Nephron progenitor cell (in vitro differentiated cells): Measurements from ENCODE around the gene DCBLD1.

Source experiments
- DNase-seq: peaks from one replicate; pipeline ENCODE4 v3.0.0; 2021
- H3K27ac Mint-ChIP-seq: 2 replicates; pipeline ENCODE4 v1.8.0; 2021; ENCODE audit warnings: mild to moderate bottlenecking, moderate library complexity, mixed read lengths
- H3K27me3 Mint-ChIP-seq: 2 replicates; pipeline ENCODE4 v1.8.0; 2021; ENCODE audit warnings: mild to moderate bottlenecking, low read depth, mixed read lengths; ENCODE audit not compliant: poor library complexity
- H3K36me3 Mint-ChIP-seq: 2 replicates; pipeline ENCODE4 v1.8.0; 2021; ENCODE audit warnings: low read depth, mixed read lengths
- H3K4me1 Mint-ChIP-seq: 2 replicates; pipeline ENCODE4 v1.8.0; 2021; ENCODE audit warnings: mixed read lengths
- H3K4me3 Mint-ChIP-seq: 2 replicates; pipeline ENCODE4 v1.8.0; 2021; ENCODE audit warnings: mild to moderate bottlenecking, moderate library complexity, mixed read lengths
- H3K9me3 Mint-ChIP-seq: 2 replicates; pipeline ENCODE4 v1.8.0; 2021; ENCODE audit warnings: mild to moderate bottlenecking, moderate library complexity, mixed read lengths
- TF ChIP-seq, protein P1 (sequence below): fragments of 200-600 bp; sonication (generic); IDR thresholded peaks from 2 replicates; pipeline ENCODE4 v1.5.0; 2021; ENCODE audit warnings: antibody characterized with exemption

The DCBLD1 gene

DNA sequence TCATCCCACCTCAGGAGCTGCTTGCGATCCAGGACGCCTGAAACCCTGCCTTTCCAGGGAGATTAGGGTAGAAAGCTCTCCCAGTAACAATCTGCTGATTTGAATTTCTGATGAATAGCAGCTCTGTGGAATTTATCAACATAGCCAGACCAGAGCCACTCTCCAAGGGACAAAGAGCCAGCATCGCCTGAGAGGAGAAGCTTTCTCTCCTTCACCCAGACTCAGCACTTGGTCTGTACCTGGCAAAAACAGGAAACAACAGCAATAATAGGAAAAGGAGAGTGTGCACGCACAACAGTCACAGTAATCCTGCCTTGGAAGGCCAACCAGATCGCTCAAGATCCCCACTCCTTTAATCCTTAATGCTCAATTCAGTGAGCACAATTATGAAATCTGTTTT lies 34.5 kb upstream of the DCBLD1 start:
- peak overlapping the region; percentile 36 for H3K27ac Mint-ChIP-seq
- no peak for DNase-seq
- TF ChIP-seq, protein P1, sequence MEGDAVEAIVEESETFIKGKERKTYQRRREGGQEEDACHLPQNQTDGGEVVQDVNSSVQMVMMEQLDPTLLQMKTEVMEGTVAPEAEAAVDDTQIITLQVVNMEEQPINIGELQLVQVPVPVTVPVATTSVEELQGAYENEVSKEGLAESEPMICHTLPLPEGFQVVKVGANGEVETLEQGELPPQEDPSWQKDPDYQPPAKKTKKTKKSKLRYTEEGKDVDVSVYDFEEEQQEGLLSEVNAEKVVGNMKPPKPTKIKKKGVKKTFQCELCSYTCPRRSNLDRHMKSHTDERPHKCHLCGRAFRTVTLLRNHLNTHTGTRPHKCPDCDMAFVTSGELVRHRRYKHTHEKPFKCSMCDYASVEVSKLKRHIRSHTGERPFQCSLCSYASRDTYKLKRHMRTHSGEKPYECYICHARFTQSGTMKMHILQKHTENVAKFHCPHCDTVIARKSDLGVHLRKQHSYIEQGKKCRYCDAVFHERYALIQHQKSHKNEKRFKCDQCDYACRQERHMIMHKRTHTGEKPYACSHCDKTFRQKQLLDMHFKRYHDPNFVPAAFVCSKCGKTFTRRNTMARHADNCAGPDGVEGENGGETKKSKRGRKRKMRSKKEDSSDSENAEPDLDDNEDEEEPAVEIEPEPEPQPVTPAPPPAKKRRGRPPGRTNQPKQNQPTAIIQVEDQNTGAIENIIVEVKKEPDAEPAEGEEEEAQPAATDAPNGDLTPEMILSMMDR = no peak
- H3K4me1 Mint-ChIP-seq = no peaks in the 10 kb centered on the region
- no peaks in the 10 kb centered on the region for H3K9me3 Mint-ChIP-seq
- no peak overlapping the region for H3K4me3 Mint-ChIP-seq
- H3K27me3 Mint-ChIP-seq = peaks cover 13% of the 10 kb centered on the region
- H3K36me3 Mint-ChIP-seq = no peaks in the 10 kb centered on the region

DNA sequence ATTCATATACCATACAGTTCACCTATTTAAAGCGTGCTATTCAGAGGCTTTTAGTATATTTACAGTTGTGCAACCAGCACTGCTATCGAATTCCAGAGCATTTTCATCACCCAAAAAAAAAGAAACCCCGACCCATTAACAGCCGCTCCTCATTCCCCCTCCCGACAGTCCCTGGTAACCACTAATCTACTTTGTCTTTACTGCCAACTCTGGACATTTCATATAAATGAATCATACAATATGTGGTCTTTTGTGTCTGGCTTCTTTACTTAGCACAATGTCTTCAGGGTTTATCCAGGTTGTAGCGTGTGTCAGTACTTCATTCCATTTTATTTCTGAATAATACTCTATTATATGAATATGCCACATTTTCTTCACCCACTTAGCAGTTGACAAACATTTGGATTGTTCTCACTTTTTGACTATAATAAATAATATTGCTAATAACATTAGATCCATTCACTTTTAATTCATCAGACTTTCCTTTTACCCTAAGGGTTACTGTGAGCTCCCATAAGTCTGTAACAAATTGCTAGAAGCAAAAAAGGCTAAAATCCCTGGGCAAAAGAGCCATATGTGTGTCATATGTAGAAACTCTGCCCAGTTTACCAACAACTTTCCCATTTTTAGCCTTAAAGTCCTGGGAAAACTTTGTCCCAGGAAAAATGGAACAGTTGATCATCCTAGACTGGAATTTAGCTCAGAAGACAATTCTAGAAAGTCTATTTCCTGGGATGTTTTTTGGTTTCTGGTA lies 33.6 kb upstream of the DCBLD1 start:
- no peak for DNase-seq
- Mint-ChIP-seq H3K27ac (peak overlapping the region; percentile 74), H3K4me1 (no peaks in the 10 kb centered on the region), H3K9me3 (no peaks in the 10 kb centered on the region), H3K4me3 (no peak overlapping the region), H3K27me3 (peaks cover 13% of the 10 kb centered on the region), H3K36me3 (no peaks in the 10 kb centered on the region)
- TF ChIP-seq, protein P1 = no peak

DNA sequence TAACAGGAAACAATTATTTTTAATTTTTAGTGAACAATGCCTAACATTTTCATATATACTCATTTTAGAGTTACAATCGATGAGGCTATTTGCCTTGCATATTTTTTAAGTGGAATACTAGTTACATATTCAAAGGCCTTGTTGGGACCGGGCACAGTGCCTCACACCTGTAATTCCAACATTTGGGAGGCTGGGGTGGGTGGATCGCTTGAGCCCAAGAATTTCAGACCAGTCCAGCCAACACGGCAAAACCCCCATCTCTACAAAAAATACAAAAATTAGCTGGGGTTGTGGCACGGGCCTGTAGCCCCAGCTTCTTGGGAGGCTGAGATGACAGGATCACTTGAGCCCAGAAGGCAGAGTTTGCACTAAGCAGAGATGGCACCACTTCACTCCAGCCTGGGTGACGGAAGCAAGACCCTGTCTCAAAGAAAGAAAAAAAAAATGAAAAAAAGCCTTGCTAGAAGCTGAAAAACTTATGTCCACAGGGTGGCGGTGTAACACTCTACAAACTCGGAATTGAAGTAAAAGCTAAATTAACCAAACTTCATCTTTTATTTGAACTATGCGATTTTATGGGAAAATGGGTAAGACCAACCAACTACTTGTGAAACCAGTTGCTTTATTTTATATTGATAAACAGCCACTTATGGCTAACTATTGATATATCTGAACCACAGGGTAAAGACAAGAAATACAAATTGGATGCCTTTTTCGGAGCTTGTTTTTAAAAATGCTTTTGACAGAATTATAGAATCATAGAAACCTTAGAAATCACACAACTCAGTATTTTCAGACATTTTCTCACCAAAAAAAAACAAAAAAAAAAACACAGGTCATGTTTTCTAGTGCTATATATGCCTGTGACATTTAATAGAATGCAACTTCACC lies 32.7 kb upstream of the DCBLD1 start:
- Mint-ChIP-seq H3K9me3 (no peaks in the 10 kb centered on the region), H3K36me3 (no peaks in the 10 kb centered on the region), H3K27me3 (peaks cover 13% of the 10 kb centered on the region), H3K27ac (no peak overlapping the region), H3K4me1 (no peaks in the 10 kb centered on the region), H3K4me3 (no peak overlapping the region)
- TF ChIP-seq, protein P1 = peak; percentile 79
- DNase-seq = peak; percentile 61

DNA sequence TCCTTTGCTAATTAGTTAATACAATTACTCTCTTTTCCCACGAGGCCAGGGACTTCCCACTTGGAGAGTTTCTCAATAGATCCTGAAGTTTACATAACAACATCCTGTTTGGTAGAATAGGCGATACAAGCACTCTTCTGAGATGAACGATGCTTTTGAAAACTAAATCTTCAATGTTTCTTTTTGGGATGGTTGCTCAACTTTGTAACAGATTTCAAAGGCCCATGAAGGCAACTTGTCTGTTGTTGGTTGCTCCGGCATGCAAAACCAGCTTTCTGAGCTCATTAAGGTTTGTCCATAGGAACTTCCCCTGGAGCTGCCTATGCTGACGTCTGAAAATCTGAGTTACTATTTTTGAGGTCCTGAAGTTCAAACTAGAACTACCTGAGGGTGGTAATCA lies 30.8 kb upstream of the DCBLD1 start:
- peaks cover 7% of the 10 kb centered on the region for H3K27me3 Mint-ChIP-seq
- no peak overlapping the region for H3K4me3 Mint-ChIP-seq
- H3K4me1 Mint-ChIP-seq = no peaks in the 10 kb centered on the region
- TF ChIP-seq, protein P1 = no peak
- H3K27ac Mint-ChIP-seq = no peak overlapping the region
- H3K36me3 Mint-ChIP-seq = no peaks in the 10 kb centered on the region
- DNase-seq = no peak
- no peaks in the 10 kb centered on the region for H3K9me3 Mint-ChIP-seq

DNA sequence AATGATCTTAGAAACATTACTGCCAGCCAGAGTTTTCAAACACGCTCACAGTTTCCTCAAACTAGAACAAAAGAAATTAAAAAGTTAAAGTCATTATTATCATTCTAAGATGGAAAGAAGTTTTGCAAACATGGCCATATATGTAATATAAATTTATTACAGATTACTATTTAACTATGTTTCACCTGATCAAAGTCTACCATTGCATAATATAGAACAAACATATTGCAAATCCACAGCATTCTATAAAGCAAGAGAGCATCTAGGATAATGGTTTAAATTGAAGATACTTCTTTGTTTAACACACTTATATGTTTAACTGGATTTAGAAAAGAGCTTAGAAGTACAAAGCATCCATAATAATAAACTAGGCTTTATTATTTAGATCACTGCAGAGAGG lies 26.2 kb upstream of the DCBLD1 start:
- Mint-ChIP-seq H3K36me3 (no peaks in the 10 kb centered on the region), H3K27ac (no peak overlapping the region), H3K4me3 (no peak overlapping the region), H3K4me1 (no peaks in the 10 kb centered on the region), H3K9me3 (no peaks in the 10 kb centered on the region), H3K27me3 (peaks cover 3% of the 10 kb centered on the region)
- TF ChIP-seq, protein P1 = no peak
- no peak for DNase-seq
